ENCODE results near the gene ANK3.

DNA sequence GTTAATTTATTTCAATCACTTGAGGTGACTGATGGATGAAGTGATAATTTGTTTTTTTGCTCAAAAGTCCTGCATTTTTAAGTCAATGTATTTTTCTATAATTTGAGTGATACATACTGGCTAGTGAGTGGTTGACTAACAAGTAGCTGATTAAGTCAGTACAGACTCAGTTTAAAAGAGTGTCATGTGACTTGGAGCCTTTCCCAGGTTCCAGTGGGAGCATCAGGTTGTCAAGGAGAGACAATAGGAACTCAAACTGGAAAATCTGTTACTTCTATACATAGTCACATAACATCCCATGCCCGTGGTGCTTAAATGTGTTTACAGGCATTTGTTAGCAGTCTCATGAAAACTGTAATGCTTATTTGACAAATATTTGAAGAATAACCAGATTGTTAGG is 154.7 kb downstream of the ANK3 start:
- no peak for TF ChIP-seq GATA2 (IDR thresholded peaks at IDR 0.05; ENCODE audit: low read depth, low read length)
- no peak for TF ChIP-seq GATA3 (IDR thresholded peaks at IDR 0.05; ENCODE audit: low read depth, low read length)
